ENCODE results near the gene EHF. TPM values are rescaled to one million over a fixed set of nuclear protein-coding genes. Genes with fewer than 3 reads are reported as not detected.

The EHF gene
- total and polyA plus RNA-seq, 2 of the 8 experiments (the other 6 are each of a cell fraction or from before 2014, with no cell fraction given): not detected

- Histone ChIP-seq H3K79me2 (ENCODE audit: control insufficient read depth in 1 of 2, insufficient read depth in 2 of 2, low read length in 2 of 2) (no peaks in the 10 kb centered on the region), H2BK5ac (ENCODE audit: low read depth, low read length) (no peak overlapping the region), H2AK5ac (ENCODE audit: low read depth, low read length) (no peak overlapping the region), H3K4me2 (ENCODE audit: insufficient read depth in 1 of 2, low read depth in 2 of 2, low read length in 2 of 2) (no peak overlapping the region), H3K9ac (replicated peaks in 1 of 4; ENCODE audit: extremely low read depth in 1 of 4, low read depth in 3 of 4, low read length in 3 of 4) (no peak overlapping the region; a peak in 1 of 7 replicates), H3K23ac (ENCODE audit: insufficient read length) (no peak overlapping the region), H3K27ac (ENCODE audit: low read depth, low read length) (no peak overlapping the region), H2BK20ac (ENCODE audit: low read length) (no peak overlapping the region), H3K4me1 (replicated peaks in 1 of 4; ENCODE audit: control insufficient read depth in 3 of 4, insufficient read depth in 4 of 4, low read length in 3 of 4) (peaks cover 0 to 6% (median 2%) of the 10 kb centered on the region in 4 experiments; a peak in 2 of 7 replicates), H4K8ac (ENCODE audit: extremely low read depth, insufficient read depth, low read length) (no peak overlapping the region), H3K9me3 (ENCODE audit: insufficient read depth in 2 of 2, low read depth in 1 of 2, low read length in 1 of 2) (no peaks in the 10 kb centered on the region), H4K20me1 (replicated peaks in 1 of 2; ENCODE audit: control insufficient read depth in 1 of 2, insufficient read depth in 2 of 2, low read length in 2 of 2) (no peaks in the 10 kb centered on the region), H2BK12ac (ENCODE audit: low read depth, low read length) (no peak overlapping the region), H3K4me3 (ENCODE audit: extremely low read depth in 1 of 4, insufficient read depth in 2 of 4, low read depth in 3 of 4, low read length in 4 of 4) (no peak overlapping the region), H3K79me1 (ENCODE audit: low read depth, low read length) (no peaks in the 10 kb centered on the region), H3K4ac (replicated peaks; ENCODE audit: insufficient read length, low read depth, low read length) (no peak overlapping the region), H3K14ac (ENCODE audit: insufficient read length) (no peak overlapping the region), H2BK120ac (replicated peaks; ENCODE audit: low read depth, low read length) (no peak overlapping the region), H4K91ac (replicated peaks; ENCODE audit: insufficient read length, low read length) (no peak overlapping the region), H3K23me2 (ENCODE audit: low read depth, low read length) (no peaks in the 10 kb centered on the region; the same call in 1 of the 2 replicates), H3K36me3 (ENCODE audit: control insufficient read depth in 2 of 4, insufficient read depth in 4 of 4, low read length in 3 of 4) (no peaks in the 10 kb centered on the region), H2BK15ac (ENCODE audit: low read length) (no peak overlapping the region), H3K27me3 (replicated peaks in 1 of 4; ENCODE audit: control insufficient read depth in 3 of 4, extremely low read depth in 1 of 4, insufficient read depth in 3 of 4, low read length in 3 of 4) (no peaks in the 10 kb centered on the region), H4K5ac (ENCODE audit: insufficient read length, low read depth, low read length) (no peak overlapping the region), H3K56ac (replicated peaks; ENCODE audit: insufficient read length, low read depth, low read length) (no peak overlapping the region), H3K18ac (ENCODE audit: extremely low read depth, low read length) (no peak overlapping the region), H2AFZ (ENCODE audit: low read length) (no peak overlapping the region)
- TF ChIP-seq KDM4A (IDR thresholded peaks at IDR 0.05; ENCODE audit: low read depth, low read length, severe bottlenecking) (no peak), ZNF274 (IDR thresholded peaks at IDR 0.05; ENCODE audit: borderline replicate concordance, extremely low read depth, low read length) (no peak), RBBP5 (IDR thresholded peaks at IDR 0.05; ENCODE audit: borderline replicate concordance, low read depth, low read length) (no peak)
- DNase-seq (ENCODE audit: low read depth in 1 of 2, low spot score in 2 of 2): no peak
- FAIRE-seq: no peak
- CTCF ChIA-PET (ENCODE audit: partially characterized antibody): interaction anchor here (1.0 to 4.0 kb wide), 8 partner anchors 13 to 805 kb away, joined by 4 to 48 read pairs (median 14); no protein-coding TSS in a partner anchor
- POLR2A ChIA-PET (ENCODE audit: partially characterized antibody): no interaction called here
- WGBS, 2 experiments (ENCODE audit: extremely low coverage in 1 of 2, insufficient coverage in 1 of 2, insufficient read length in 1 of 2, insufficient replicate concordance in 2 of 2, low coverage in 1 of 2, low lambda C conversion rate in 2 of 2, missing lambda C conversion rate in 1 of 2): 85% methylated on average over 2 of the region's 2 CpGs; no CpG with 5 or more reads in 1 of the 2 experiments
Measured at GRCh38 chr11:34588023-34588422, 32.9 kb upstream of the EHF start.
